ENCODE data around the gene METAP1D. TPM values are rescaled to one million over a fixed set of nuclear protein-coding genes. Genes with fewer than 3 reads are reported as not detected.

The METAP1D gene
- total RNA-seq, 2 donors from 2014 or later, result 11.6 to 13.6 TPM

DNA sequence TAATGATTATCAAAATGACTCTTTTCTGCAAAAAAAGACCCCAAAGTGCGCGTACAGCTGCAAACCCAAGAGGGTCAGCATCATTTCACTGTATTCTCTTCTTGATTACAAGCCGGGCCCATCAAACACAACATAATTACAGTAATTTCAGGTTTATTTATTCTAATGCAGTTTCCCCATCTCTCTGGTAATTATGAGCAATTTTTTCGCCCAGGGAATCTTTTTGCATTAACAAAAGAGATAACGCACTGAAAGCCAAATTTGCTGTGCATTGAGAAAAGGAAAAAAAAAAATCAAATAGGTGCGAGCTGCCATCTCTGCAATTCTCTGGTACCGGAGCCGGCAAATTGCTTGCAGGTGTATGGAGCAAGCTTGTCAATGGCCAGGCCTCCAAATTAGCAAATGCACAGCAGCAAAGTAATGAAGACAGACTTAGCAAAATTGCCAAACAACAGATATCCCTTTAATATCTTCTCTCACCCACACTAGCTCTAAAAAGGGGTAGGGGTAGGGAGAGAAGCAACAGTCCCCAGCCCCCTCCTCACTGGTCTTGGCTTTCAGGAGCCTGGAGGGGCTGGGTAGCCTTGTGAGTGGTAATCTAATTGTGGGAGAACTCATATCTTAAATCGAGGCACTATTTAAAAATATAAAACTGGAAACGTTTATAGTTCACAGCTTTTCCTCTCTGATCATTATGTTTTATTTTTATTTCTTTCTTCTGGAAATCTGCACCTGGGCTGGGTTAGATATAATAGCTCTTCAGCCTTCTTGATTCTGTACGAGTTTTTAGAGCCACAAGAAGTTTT, 92.2 kb downstream of the METAP1D start:
- TF ChIP-seq POLR2AphosphoS5 (IDR thresholded peaks at IDR 0.05) (no peak), POLR2A (IDR thresholded peaks at IDR 0.05) (no peak)
- TF ChIP-seq, protein P1, sequence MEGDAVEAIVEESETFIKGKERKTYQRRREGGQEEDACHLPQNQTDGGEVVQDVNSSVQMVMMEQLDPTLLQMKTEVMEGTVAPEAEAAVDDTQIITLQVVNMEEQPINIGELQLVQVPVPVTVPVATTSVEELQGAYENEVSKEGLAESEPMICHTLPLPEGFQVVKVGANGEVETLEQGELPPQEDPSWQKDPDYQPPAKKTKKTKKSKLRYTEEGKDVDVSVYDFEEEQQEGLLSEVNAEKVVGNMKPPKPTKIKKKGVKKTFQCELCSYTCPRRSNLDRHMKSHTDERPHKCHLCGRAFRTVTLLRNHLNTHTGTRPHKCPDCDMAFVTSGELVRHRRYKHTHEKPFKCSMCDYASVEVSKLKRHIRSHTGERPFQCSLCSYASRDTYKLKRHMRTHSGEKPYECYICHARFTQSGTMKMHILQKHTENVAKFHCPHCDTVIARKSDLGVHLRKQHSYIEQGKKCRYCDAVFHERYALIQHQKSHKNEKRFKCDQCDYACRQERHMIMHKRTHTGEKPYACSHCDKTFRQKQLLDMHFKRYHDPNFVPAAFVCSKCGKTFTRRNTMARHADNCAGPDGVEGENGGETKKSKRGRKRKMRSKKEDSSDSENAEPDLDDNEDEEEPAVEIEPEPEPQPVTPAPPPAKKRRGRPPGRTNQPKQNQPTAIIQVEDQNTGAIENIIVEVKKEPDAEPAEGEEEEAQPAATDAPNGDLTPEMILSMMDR (IDR thresholded peaks at IDR 0.05), result no peak
- no peaks in the 10 kb centered on the region for H3K9me3 ChIP-seq
- H3K27ac ChIP-seq, result no peak overlapping the region
- no peaks in the 10 kb centered on the region for H3K36me3 ChIP-seq
- no peak for DNase-seq (ENCODE audit: low spot score)
- intact Hi-C loops (cut with DNase I), result no loop called here
- H3K4me1 ChIP-seq (replicated peaks), result peaks cover 10% of the 10 kb centered on the region
- no peak overlapping the region for H3K4me3 ChIP-seq
- peaks cover 65% of the 10 kb centered on the region for H3K27me3 ChIP-seq (replicated peaks; ENCODE audit: insufficient read depth)
- WGBS, result 19% methylated on average over 11 of the region's 11 CpGs

DNA sequence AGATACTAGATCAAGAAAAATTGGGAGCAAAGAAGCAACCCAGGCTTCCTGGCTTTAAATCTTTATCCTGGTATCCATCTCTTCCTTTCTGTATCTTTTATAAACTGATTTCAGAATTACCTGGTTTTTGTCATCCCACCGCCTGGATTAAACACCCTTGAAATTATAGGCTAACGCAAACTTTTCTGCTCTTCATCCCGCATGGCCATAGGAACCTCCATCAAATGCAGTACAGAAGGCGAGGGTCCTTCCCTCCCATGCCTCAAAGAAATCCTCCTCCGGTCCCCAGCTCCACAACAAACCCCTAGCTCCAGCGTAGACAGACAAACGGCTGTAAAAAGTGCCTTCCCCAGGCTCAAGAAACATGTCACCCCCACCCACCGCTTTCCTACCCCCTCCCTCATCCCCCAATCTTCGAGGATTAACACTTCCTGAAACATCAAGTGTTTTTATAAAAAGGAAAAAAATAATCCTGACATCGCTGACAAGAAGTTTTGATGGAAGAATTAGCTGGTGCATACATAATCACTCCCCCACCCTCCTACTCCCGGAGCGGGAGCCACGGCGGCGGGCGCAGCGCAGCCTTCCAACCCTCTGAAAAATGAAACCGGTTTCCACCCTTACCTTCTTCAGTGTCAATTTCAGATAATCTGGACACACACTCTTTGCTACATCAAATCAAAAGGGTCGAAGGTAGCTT, 93.1 kb downstream of the METAP1D start:
- intact Hi-C loops (cut with DNase I), result no loop called here
- no peaks in the 10 kb centered on the region for H3K36me3 ChIP-seq
- peaks cover 65% of the 10 kb centered on the region for H3K27me3 ChIP-seq (replicated peaks; ENCODE audit: insufficient read depth)
- no peak overlapping the region for H3K4me3 ChIP-seq
- TF ChIP-seq, protein P1 (IDR thresholded peaks at IDR 0.05), result no peak
- no peak for TF ChIP-seq POLR2AphosphoS5 (IDR thresholded peaks at IDR 0.05)
- no peak for TF ChIP-seq POLR2A (IDR thresholded peaks at IDR 0.05)
- no peak overlapping the region for H3K27ac ChIP-seq
- peaks cover 13% of the 10 kb centered on the region for H3K4me1 ChIP-seq (replicated peaks)
- DNase-seq (ENCODE audit: low spot score), result no peak
- 11% methylated on average over 19 of the region's 19 CpGs for WGBS
- no peaks in the 10 kb centered on the region for H3K9me3 ChIP-seq

DNA sequence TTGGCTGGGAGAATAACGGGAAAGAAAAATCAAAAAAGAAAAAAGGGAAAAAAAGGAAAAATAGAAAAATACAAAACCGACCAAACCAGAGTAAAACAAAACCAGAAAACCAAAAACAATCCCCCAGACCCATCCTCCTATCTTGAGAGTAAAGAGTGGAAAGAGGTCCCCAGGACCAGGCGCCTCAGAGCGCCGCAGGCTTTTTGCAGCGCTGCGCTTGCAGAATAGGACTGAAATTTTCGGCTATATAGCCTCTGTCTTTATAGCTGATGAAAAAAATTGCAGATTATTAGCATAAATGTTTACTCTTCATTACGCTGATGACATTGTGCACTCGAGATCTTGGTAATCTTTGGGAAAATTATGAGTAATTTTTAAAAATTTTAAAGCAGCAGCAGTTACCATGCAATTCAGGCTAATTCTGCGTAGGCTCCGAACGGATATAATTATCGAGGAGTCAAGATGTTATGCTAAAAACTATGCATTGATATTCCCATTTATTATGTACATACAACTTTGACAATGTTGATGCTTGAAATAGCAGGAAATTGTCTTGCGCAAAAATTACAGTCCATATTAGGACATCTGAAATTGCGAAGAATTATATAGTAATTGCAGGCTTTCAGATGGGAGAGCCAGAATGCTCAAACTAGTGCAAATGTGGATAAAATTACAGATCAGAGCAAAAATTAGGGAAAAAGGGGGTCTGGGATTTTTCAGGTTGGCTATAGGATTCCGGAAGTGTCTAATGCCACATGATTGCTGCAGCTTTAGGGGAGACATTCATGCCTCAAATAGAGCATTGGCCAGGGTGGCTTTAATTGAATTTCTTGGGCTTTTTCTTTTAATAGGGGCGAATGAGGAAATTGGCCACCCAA, 93.9 kb downstream of the METAP1D start:
- no peaks in the 10 kb centered on the region for H3K9me3 ChIP-seq
- peaks cover 13% of the 10 kb centered on the region for H3K4me1 ChIP-seq (replicated peaks)
- no peak overlapping the region for H3K27ac ChIP-seq
- H3K36me3 ChIP-seq, result no peaks in the 10 kb centered on the region
- H3K4me3 ChIP-seq, result no peak overlapping the region
- DNase-seq (ENCODE audit: low spot score), result no peak
- intact Hi-C loops (cut with DNase I), result no loop called here
- H3K27me3 ChIP-seq (replicated peaks; ENCODE audit: insufficient read depth), result peaks cover 64% of the 10 kb centered on the region
- TF ChIP-seq POLR2A (IDR thresholded peaks at IDR 0.05), result no peak
- WGBS, result 16% methylated on average over 18 of the region's 18 CpGs

DNA sequence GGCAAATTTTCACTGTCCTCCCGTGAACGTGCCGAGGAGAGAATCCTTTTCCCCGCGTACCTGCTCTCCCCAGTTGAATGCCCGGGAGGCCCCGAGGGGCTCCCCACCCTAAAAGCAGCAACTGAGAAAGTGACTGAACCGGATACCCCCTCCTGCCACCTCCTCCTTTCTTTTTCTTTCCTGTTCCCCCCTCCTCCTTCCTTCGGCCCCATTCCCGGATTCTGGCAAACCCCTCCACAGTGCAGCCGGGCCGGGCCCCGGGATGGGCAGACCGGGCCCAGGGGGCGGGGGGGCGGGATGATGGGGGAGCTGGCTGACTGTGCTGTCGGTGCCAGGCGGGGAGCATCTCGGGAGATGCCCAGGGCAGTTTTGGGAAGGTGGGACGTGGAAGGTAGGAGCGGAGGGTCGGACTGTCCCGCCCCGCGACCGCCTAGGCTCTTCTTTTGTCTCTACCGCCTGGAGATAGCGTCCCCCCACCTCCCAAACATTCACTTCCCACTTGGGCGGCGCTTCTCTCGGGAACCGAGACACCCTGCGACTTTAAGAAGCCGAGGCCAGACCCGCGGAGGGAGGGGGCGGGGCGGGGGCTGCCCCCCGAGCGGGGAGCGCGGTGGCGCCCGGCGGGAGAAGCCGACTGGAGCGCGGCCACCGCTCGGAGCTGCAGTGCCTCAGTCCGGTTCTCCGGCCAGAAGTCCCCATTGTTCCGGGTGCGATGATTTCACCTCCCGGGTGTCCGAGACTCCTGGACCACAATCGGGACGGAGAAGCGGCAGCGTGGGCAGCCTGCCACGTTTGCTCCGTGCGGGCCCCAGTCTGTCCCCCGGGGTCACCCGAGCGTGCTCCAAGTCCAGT, 94.8 kb downstream of the METAP1D start:
- H3K4me1 ChIP-seq (replicated peaks), result peaks cover 13% of the 10 kb centered on the region
- H3K27me3 ChIP-seq (replicated peaks; ENCODE audit: insufficient read depth), result peaks cover 65% of the 10 kb centered on the region
- no peak overlapping the region for H3K27ac ChIP-seq
- TF ChIP-seq, protein P1 (IDR thresholded peaks at IDR 0.05), result no peak
- no peak for TF ChIP-seq POLR2A (IDR thresholded peaks at IDR 0.05)
- H3K4me3 ChIP-seq, result peak overlapping the region; percentile 2 to 7
- no peaks in the 10 kb centered on the region for H3K9me3 ChIP-seq
- no peaks in the 10 kb centered on the region for H3K36me3 ChIP-seq
- intact Hi-C loops (cut with DNase I), result no loop called here
- 2% methylated on average over 66 of the region's 66 CpGs for WGBS
- no peak for DNase-seq (ENCODE audit: low spot score)

All from prostate gland (tissue), 2 donors.